ENCODE data around the gene PTCD1. TPM values are rescaled to one million over a fixed set of nuclear protein-coding genes. Genes with fewer than 3 reads are reported as not detected.

Gene PTCD1
- total RNA-seq, 1 donor from 2014 or later, result 5.8 TPM

DNA sequence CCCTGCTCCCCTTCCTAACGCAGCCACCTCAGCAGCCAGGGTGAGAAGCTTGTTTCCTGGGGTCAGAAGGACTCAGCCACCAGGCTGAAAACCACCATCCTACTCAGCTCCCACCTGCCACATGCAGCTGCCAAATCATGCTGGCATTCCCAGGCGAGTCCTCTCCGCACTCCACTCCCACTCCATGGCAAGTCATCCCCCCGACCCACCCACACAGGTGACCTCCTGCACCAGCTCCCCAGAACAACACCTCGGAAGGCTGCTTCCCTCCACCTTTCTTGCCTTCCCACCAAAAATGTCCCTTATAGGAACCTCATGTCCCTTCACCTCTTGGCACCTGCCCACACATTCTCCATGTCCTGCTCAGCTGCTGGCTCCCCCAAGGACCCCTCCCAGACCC, 34.8 kb downstream of the PTCD1 start:
- Histone ChIP-seq H3K79me2 (ENCODE audit: insufficient read depth, low read length) (peaks cover 69% of the 10 kb centered on the region), H3K9ac (ENCODE audit: low read length) (peak overlapping the region; percentile 12), H2AFZ (ENCODE audit: low read depth, low read length) (no peak overlapping the region), H4K20me1 (ENCODE audit: insufficient read depth, low read length) (peaks cover 77% of the 10 kb centered on the region), H3K4me1 (ENCODE audit: insufficient read depth, low read length) (peaks cover 12% of the 10 kb centered on the region), H3K36me3 (ENCODE audit: insufficient read depth, low read length) (peaks cover 22% of the 10 kb centered on the region), H3K4me2 (ENCODE audit: low read length) (peak overlapping the region; percentile 4), H3K9me3 (ENCODE audit: insufficient read depth, low read depth, low read length) (no peaks in the 10 kb centered on the region), H3K27me3 (ENCODE audit: insufficient read depth, low read length) (no peaks in the 10 kb centered on the region), H3K27ac (ENCODE audit: low read depth, low read length) (no peak overlapping the region), H3K4me3 (ENCODE audit: insufficient read depth, low read depth, low read length) (no peak overlapping the region)
- peak overlapping the region; percentile 36 for H3K27ac Mint-ChIP-seq (ENCODE audit: unreplicated experiment)
- no peak overlapping the region for H3K4me3 Mint-ChIP-seq (ENCODE audit: unreplicated experiment)
- DNase-seq (ENCODE audit: low read depth), result no peak
- H3K4me1 Mint-ChIP-seq (ENCODE audit: low read depth, unreplicated experiment), result peaks cover 18% of the 10 kb centered on the region
- no peaks in the 10 kb centered on the region for H3K27me3 Mint-ChIP-seq (ENCODE audit: low read depth, unreplicated experiment)
- FAIRE-seq, result no peak
- peaks cover 19% of the 10 kb centered on the region for H3K36me3 Mint-ChIP-seq (ENCODE audit: low read depth, unreplicated experiment)
- H3K9me3 Mint-ChIP-seq (ENCODE audit: unreplicated experiment), result no peaks in the 10 kb centered on the region
- TF ChIP-seq, protein P1, sequence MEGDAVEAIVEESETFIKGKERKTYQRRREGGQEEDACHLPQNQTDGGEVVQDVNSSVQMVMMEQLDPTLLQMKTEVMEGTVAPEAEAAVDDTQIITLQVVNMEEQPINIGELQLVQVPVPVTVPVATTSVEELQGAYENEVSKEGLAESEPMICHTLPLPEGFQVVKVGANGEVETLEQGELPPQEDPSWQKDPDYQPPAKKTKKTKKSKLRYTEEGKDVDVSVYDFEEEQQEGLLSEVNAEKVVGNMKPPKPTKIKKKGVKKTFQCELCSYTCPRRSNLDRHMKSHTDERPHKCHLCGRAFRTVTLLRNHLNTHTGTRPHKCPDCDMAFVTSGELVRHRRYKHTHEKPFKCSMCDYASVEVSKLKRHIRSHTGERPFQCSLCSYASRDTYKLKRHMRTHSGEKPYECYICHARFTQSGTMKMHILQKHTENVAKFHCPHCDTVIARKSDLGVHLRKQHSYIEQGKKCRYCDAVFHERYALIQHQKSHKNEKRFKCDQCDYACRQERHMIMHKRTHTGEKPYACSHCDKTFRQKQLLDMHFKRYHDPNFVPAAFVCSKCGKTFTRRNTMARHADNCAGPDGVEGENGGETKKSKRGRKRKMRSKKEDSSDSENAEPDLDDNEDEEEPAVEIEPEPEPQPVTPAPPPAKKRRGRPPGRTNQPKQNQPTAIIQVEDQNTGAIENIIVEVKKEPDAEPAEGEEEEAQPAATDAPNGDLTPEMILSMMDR (IDR thresholded peaks at IDR 0.05; ENCODE audit: insufficient read depth, low read depth, low read length), result no peak
- no peak for TF ChIP-seq EZH2 (IDR thresholded peaks at IDR 0.05; ENCODE audit: insufficient read depth, low read length)

DNA sequence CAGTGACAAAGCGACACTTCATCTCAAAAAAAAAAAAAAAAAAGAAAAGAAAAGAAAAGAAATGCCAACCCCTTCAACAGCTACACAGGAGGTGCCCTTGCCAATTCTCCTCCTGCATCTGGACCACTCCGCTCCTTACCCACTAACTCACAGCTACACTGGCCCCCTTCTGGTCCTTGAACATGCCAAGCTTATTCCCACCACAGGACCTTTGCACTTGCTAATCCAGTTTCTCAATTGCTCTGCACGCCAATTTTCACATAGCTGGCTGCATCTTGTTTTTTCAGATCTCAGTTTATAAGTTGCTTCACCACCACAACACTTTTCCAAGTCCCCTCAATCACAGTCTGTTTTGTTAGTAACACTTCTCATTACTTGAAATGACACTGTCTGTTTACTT, 35.7 kb downstream of the PTCD1 start:
- Histone ChIP-seq H3K27me3 (ENCODE audit: insufficient read depth, low read length) (no peaks in the 10 kb centered on the region), H3K4me1 (ENCODE audit: insufficient read depth, low read length) (peaks cover 12% of the 10 kb centered on the region), H3K9ac (ENCODE audit: low read length) (no peak overlapping the region), H3K4me2 (ENCODE audit: low read length) (no peak overlapping the region), H3K4me3 (ENCODE audit: insufficient read depth, low read depth, low read length) (no peak overlapping the region), H3K27ac (ENCODE audit: low read depth, low read length) (no peak overlapping the region), H3K36me3 (ENCODE audit: insufficient read depth, low read length) (peaks cover 22% of the 10 kb centered on the region), H3K9me3 (ENCODE audit: insufficient read depth, low read depth, low read length) (no peaks in the 10 kb centered on the region), H3K79me2 (ENCODE audit: insufficient read depth, low read length) (peaks cover 64% of the 10 kb centered on the region), H2AFZ (ENCODE audit: low read depth, low read length) (no peak overlapping the region), H4K20me1 (ENCODE audit: insufficient read depth, low read length) (peaks cover 84% of the 10 kb centered on the region)
- TF ChIP-seq, protein P1 (IDR thresholded peaks at IDR 0.05; ENCODE audit: insufficient read depth, low read depth, low read length), result no peak
- TF ChIP-seq EZH2 (IDR thresholded peaks at IDR 0.05; ENCODE audit: insufficient read depth, low read length), result no peak
- DNase-seq (ENCODE audit: low read depth) (no peak), FAIRE-seq (no peak)
- no peaks in the 10 kb centered on the region for H3K9me3 Mint-ChIP-seq (ENCODE audit: unreplicated experiment)
- H3K4me3 Mint-ChIP-seq (ENCODE audit: unreplicated experiment), result no peak overlapping the region
- no peak overlapping the region for H3K27ac Mint-ChIP-seq (ENCODE audit: unreplicated experiment)
- H3K36me3 Mint-ChIP-seq (ENCODE audit: low read depth, unreplicated experiment), result peaks cover 22% of the 10 kb centered on the region
- peaks cover 21% of the 10 kb centered on the region for H3K4me1 Mint-ChIP-seq (ENCODE audit: low read depth, unreplicated experiment)
- H3K27me3 Mint-ChIP-seq (ENCODE audit: low read depth, unreplicated experiment), result no peaks in the 10 kb centered on the region

DNA sequence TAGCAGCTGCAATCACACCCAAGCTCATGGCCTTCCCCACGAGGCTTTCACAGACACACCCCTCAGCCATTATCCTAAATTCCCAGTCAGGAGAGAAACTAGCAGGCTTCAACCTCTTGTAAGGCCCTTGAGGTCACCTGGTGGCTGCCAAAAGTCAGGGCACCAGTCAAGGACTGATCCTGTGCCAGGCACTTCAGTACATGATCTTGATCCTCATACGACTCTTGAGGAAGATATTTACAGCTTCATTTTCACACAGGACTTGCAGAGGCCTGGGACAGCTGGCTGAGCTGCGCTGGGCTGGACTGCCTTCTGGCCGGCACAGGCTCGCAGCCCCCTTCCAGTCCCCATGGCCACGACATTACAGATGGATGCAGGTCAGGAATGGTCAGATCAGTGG, 39.0 kb downstream of the PTCD1 start:
- FAIRE-seq (no peak), DNase-seq (ENCODE audit: low read depth) (no peak)
- Mint-ChIP-seq H3K36me3 (ENCODE audit: low read depth, unreplicated experiment) (peaks cover 25% of the 10 kb centered on the region), H3K27me3 (ENCODE audit: low read depth, unreplicated experiment) (no peaks in the 10 kb centered on the region), H3K9me3 (ENCODE audit: unreplicated experiment) (no peaks in the 10 kb centered on the region), H3K4me3 (ENCODE audit: unreplicated experiment) (no peak overlapping the region), H3K4me1 (ENCODE audit: low read depth, unreplicated experiment) (peaks cover 13% of the 10 kb centered on the region), H3K27ac (ENCODE audit: unreplicated experiment) (no peak overlapping the region)
- peaks cover 42% of the 10 kb centered on the region for H3K79me2 ChIP-seq (ENCODE audit: insufficient read depth, low read length)
- H2AFZ ChIP-seq (ENCODE audit: low read depth, low read length), result no peak overlapping the region
- H3K27ac ChIP-seq (ENCODE audit: low read depth, low read length), result no peak overlapping the region
- H3K4me2 ChIP-seq (ENCODE audit: low read length), result no peak overlapping the region
- peaks cover 40% of the 10 kb centered on the region for H3K36me3 ChIP-seq (ENCODE audit: insufficient read depth, low read length)
- no peak overlapping the region for H3K4me3 ChIP-seq (ENCODE audit: insufficient read depth, low read depth, low read length)
- H4K20me1 ChIP-seq (ENCODE audit: insufficient read depth, low read length), result peaks cover 78% of the 10 kb centered on the region
- no peak for TF ChIP-seq EZH2 (IDR thresholded peaks at IDR 0.05; ENCODE audit: insufficient read depth, low read length)
- TF ChIP-seq, protein P1 (IDR thresholded peaks at IDR 0.05; ENCODE audit: insufficient read depth, low read depth, low read length), result no peak
- no peaks in the 10 kb centered on the region for H3K9me3 ChIP-seq (ENCODE audit: insufficient read depth, low read depth, low read length)
- no peaks in the 10 kb centered on the region for H3K27me3 ChIP-seq (ENCODE audit: insufficient read depth, low read length)
- no peak overlapping the region for H3K9ac ChIP-seq (ENCODE audit: low read length)
- H3K4me1 ChIP-seq (ENCODE audit: insufficient read depth, low read length), result peaks cover 7% of the 10 kb centered on the region
